Measurements from ENCODE around the gene UGT2A2. TPM values are rescaled to one million over a fixed set of nuclear protein-coding genes. Genes with fewer than 3 reads are reported as not detected.

The UGT2A2 gene
- total and polyA plus RNA-seq, 10 of the 15 experiments (the other 5 are each of a cell fraction or from before 2014, with no cell fraction given): 0.18 TPM; not detected in 9

GRCh38 chr4:69649629-69650028 lies 10.2 kb upstream of the UGT2A2 start (continued):
- TF ChIP-seq ZBTB40 (IDR thresholded peaks at IDR 0.05; ENCODE audit: borderline replicate concordance) (no peak), ELK1 (IDR thresholded peaks at IDR 0.05; ENCODE audit: low read depth, low read length) (no peak), ATF2 (IDR thresholded peaks at IDR 0.05; ENCODE audit: low read length) (no peak), NR2F1 (conservative IDR thresholded peaks at IDR 0.05) (no peak)

DNA sequence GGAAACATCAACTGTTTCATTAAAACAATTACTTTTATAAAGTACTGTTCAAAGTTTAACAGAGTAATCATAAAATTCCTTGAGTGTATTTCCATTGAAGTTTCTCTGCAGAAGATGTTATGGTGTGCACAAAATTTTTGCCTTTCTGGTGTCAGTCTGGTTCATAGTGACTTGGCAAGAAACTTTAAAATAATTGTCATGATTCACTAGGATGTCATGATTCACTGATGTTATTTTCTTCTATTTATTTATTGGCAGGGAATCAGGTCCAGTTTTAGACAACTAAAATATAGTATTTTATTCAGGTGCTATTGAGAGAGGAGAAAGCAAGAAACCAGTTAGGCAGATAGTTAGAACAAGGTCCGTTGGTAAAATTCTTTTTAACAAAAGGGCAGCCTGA lies 9.8 kb upstream of the UGT2A2 start:
- 0% methylated on average over 1 of the region's 1 CpG for WGBS (ENCODE audit: insufficient coverage, insufficient replicate concordance, low lambda C conversion rate, missing lambda C conversion rate)
- H4K20me1 ChIP-seq (ENCODE audit: control insufficient read depth, insufficient read depth): no peaks in the 10 kb centered on the region
- no peak overlapping the region for H3K27ac ChIP-seq (ENCODE audit: control insufficient read depth, insufficient read depth)
- TF ChIP-seq SKIL (IDR thresholded peaks at IDR 0.05; ENCODE audit: low read depth, poor library complexity, severe bottlenecking) (no peak), NR2C1 (IDR thresholded peaks at IDR 0.05) (no peak)
- FAIRE-seq (no peak), ATAC-seq (no peak), DNase-seq (ENCODE audit: low read depth, low spot score) (no peak)
- H3K36me3 ChIP-seq (ENCODE audit: control insufficient read depth in 2 of 2, insufficient read depth in 2 of 2, low read length in 1 of 2): no peaks in the 10 kb centered on the region
- BruUV-seq (replicated peaks): no TSS peak
- ChIA-PET SMC1A (ENCODE audit: uncharacterized antibody, unreplicated experiment) (no interaction called here), CTCF (interaction anchor here (1.3 kb wide), 1 partner anchor 8 kb away, joined by 3 read pairs; no protein-coding TSS in a partner anchor), POLR2A (no interaction called here), RAD21 (ENCODE audit: unreplicated experiment) (no interaction called here)
- H2AFZ ChIP-seq (ENCODE audit: control insufficient read depth, low read depth, low read length): no peak overlapping the region
- in situ Hi-C loops (cut with MboI): no loop called here
- no peaks in the 10 kb centered on the region for H3K9me3 ChIP-seq (replicated peaks; ENCODE audit: control insufficient read depth, insufficient read depth, low read length)
- H3K79me2 ChIP-seq (ENCODE audit: control insufficient read depth, insufficient read depth, low read length): no peaks in the 10 kb centered on the region
- H3K4me1 ChIP-seq (ENCODE audit: control insufficient read depth, insufficient read depth, low read length): no peaks in the 10 kb centered on the region
- no peak overlapping the region for H3K4me3 ChIP-seq
- H3K9ac ChIP-seq (ENCODE audit: control insufficient read depth, insufficient read depth, low read length): no peak overlapping the region
- H3K27me3 ChIP-seq (replicated peaks in 1 of 2; ENCODE audit: control insufficient read depth in 2 of 2, insufficient read depth in 2 of 2, low read length in 1 of 2): no peaks in the 10 kb centered on the region
- intact Hi-C loops (cut with micrococcal nuclease; ENCODE audit: unreplicated experiment): no loop called here
- no peak overlapping the region for H3K4me2 ChIP-seq (ENCODE audit: control insufficient read depth, insufficient read depth)
